B cell (primary cell): ENCODE results near the gene ACTN3. TPM values are rescaled to one million over a fixed set of nuclear protein-coding genes. Genes with fewer than 3 reads are reported as not detected.

Source experiments
- ATAC-seq: fragments of 200-7000 bp; cut with Tn5 transposase; one replicate; pipeline ENCODE4 v1.10.0; 2021; ENCODE audit warnings: low read depth, mild to moderate bottlenecking, moderate number of reproducible peaks, moderate library complexity
- CTCF ChIA-PET: fragments of 350-600 bp; sonication (Branson Sonifier 250); formaldehyde crosslinking; loops from one replicate; lab custom pipeline; 2021; ENCODE audit warnings: antibody characterized with exemption, inconsistent platforms; lab: Charles Lee
- POLR2A ChIA-PET: fragments of 350-600 bp; sonication (Branson Sonifier 250); formaldehyde crosslinking; loops from one replicate; lab custom pipeline; 2021; ENCODE audit warnings: antibody characterized with exemption; lab: Charles Lee
- DNase-seq: peaks from one replicate; pipeline ENCODE4 v3.0.0; 2013
- H2AFZ ChIP-seq: 2 replicates; pipeline ENCODE4 v1.6.1; 2012; ENCODE audit warnings: mild to moderate bottlenecking, low read depth, low read length; ENCODE audit not compliant: insufficient read depth, poor library complexity, severe bottlenecking
- H3K27ac ChIP-seq, 2 donors: 1 replicate in 1 of 2; 2 replicates in 1 of 2; pipeline ENCODE4 v1.5.1; 2012 to 2013; ENCODE audit warnings: low read length in 2 of 2, mild to moderate bottlenecking in 2 of 2, moderate library complexity in 1 of 2
- H3K27me3 ChIP-seq, 4 experiments: fragments of 200-600 bp in 1 of 4; sonication (generic) in 1 of 4; replicated peaks in 1 of 4; 1 replicate in 2 of 4; 2 replicates in 2 of 4; pipeline versions ENCODE4 v1.6.1 to v1.7.0; 2013 to 2016; ENCODE audit warnings: low read length in 3 of 4, mild to moderate bottlenecking in 2 of 4, mixed read lengths in 1 of 4, moderate library complexity in 1 of 4; ENCODE audit not compliant: insufficient read depth in 4 of 4, control insufficient read depth in 3 of 4; ENCODE audit errors: control extremely low read depth in 1 of 4
- H3K36me3 ChIP-seq, 2 experiments: replicated peaks in 1 of 2; 1 replicate in 1 of 2; 2 replicates in 1 of 2; pipeline versions ENCODE4 v1.6.1 to v1.7.1; 2013; ENCODE audit warnings: low read length in 1 of 2; ENCODE audit not compliant: insufficient read depth in 2 of 2, control insufficient read depth in 1 of 2; ENCODE audit errors: control extremely low read depth in 1 of 2, extremely low read depth in 1 of 2
- H3K4me1 ChIP-seq, 2 donors: fragments of 200-600 bp in 1 of 2; sonication (generic) in 1 of 2; 1 replicate in 1 of 2; 2 replicates in 1 of 2; pipeline versions ENCODE4 v1.5.1 to v1.6.1; 2013 to 2017; ENCODE audit warnings: low read length in 2 of 2; ENCODE audit not compliant: control insufficient read depth in 2 of 2, insufficient read depth in 2 of 2
- H3K4me2 ChIP-seq: replicated peaks from 2 replicates; pipeline ENCODE3; 2012; ENCODE audit warnings: mild to moderate bottlenecking, low read depth, low read length; ENCODE audit not compliant: poor library complexity, severe bottlenecking
- H3K4me3 ChIP-seq, 5 experiments: fragments of 200-600 bp in 1 of 5; sonication (generic) in 1 of 5; 1 replicate in 3 of 5; 2 replicates in 2 of 5; pipeline versions ENCODE4 v1.5.1 to v1.7.0; 2011 to 2016; ENCODE audit warnings: low read length in 4 of 5, mild to moderate bottlenecking in 4 of 5, low read depth in 2 of 5, control low read depth in 1 of 5, moderate library complexity in 1 of 5; ENCODE audit not compliant: insufficient read depth in 1 of 5; ENCODE audit errors: control extremely low read depth in 1 of 5, extremely low read depth in 1 of 5
- H3K79me2 ChIP-seq: fragments of 200-600 bp; sonication (generic); one replicate; pipeline ENCODE4 v1.6.0; 2016; ENCODE audit warnings: low read length; ENCODE audit not compliant: control insufficient read depth, insufficient read depth
- H3K9ac ChIP-seq: fragments of 200-600 bp; sonication (generic); 2 replicates; pipeline ENCODE4 v1.6.1; 2017; ENCODE audit warnings: mild to moderate bottlenecking, low read length, moderate library complexity
- H3K9me3 ChIP-seq, 3 donors: one replicate each; pipeline versions ENCODE4 v1.6.1 to v1.7.1; 2013; ENCODE audit warnings: low read length in 2 of 3; ENCODE audit not compliant: control insufficient read depth in 2 of 3, insufficient read depth in 1 of 3; ENCODE audit errors: control extremely low read depth in 1 of 3
- H4K20me1 ChIP-seq: 2 replicates; pipeline ENCODE4 v1.6.0; 2012; ENCODE audit warnings: mild to moderate bottlenecking, low read length; ENCODE audit not compliant: insufficient read depth, control insufficient read depth, poor library complexity, severe bottlenecking
- H3K27ac Mint-ChIP-seq: one replicate; pipeline ENCODE4 v1.8.0; 2021; ENCODE audit warnings: mixed read lengths
- H3K27me3 Mint-ChIP-seq: one replicate; pipeline ENCODE4 v1.8.0; 2021; ENCODE audit warnings: mixed read lengths
- H3K4me1 Mint-ChIP-seq: one replicate; pipeline ENCODE4 v1.8.0; 2021; ENCODE audit warnings: mixed read lengths
- H3K4me3 Mint-ChIP-seq: one replicate; pipeline ENCODE4 v1.8.0; 2021; ENCODE audit warnings: mixed read lengths
- H3K9me3 Mint-ChIP-seq: one replicate; pipeline ENCODE4 v1.8.0; 2022; ENCODE audit warnings: mixed read lengths; ENCODE audit not compliant: insufficient read depth
- CTCF ChIP-seq: fragments of 200-600 bp; IDR thresholded peaks from one replicate; pipeline ENCODE4 v1.8.0; 2022; ENCODE audit warnings: antibody characterized with exemption, mild to moderate bottlenecking
- EZH2 ChIP-seq: IDR thresholded peaks from 2 replicates; pipeline ENCODE4 v1.6.1; 2012; ENCODE audit warnings: borderline replicate concordance, low read depth, mild to moderate bottlenecking, moderate library complexity, low read length; ENCODE audit not compliant: insufficient read depth, poor library complexity, severe bottlenecking
- WGBS: methylation state at CpG from one replicate; pipeline ENCODE4 v1.1.5; 2013; ENCODE audit warnings: missing lambda C conversion rate; ENCODE audit not compliant: insufficient coverage; 5-methylcytosine and 5-hydroxymethylcytosine counted together
- intact Hi-C: fragments of 100-400 bp; cut with micrococcal nuclease; formaldehyde crosslinking; loops from one replicate; pipeline ENCODE4 v1.10.0; 2022
- polyA plus RNA-seq: library from polyadenylated mRNA; depleted of rRNA; stranded (reverse); fragments of >200 nt; gene quantifications from 2 replicates; pipeline ENCODE4 v1.2.3, GENCODE V29; 2012
- total RNA-seq, 2 donors: library from RNA; stranded (reverse); fragments of 120-200 nt in 1 of 2; gene quantifications; 1 replicate in 1 of 2; 2 replicates in 1 of 2; pipeline versions ENCODE4 v1.2.3 to v1.2.4, GENCODE V29; 2013 to 2022

The ACTN3 gene
- total and polyA plus RNA-seq, 2 donors (not counting 1 experiment from before 2014, with no cell fraction given): 0.22 TPM; not detected in 1

- intact Hi-C loops: no loop called here
- Mint-ChIP-seq H3K27ac (no peak overlapping the region), H3K4me3 (no peak overlapping the region), H3K4me1 (peaks cover 7% of the 10 kb centered on the region), H3K27me3 (peaks cover 4% of the 10 kb centered on the region), H3K9me3 (no peaks in the 10 kb centered on the region)
- TF ChIP-seq CTCF: no peak
- no peak for TF ChIP-seq EZH2
- no peak overlapping the region for H3K4me2 ChIP-seq
- no peak for DNase-seq
- no peak overlapping the region for H3K27ac ChIP-seq
- H3K4me1 ChIP-seq: peaks cover 5 to 10% of the 10 kb centered on the region in 2 donors
- H3K9me3 ChIP-seq: no peaks in the 10 kb centered on the region
- peaks cover under 1% of the 10 kb centered on the region for H3K79me2 ChIP-seq
- WGBS: 83% methylated on average over 4 of the region's 4 CpGs
- no peak overlapping the region for H3K4me3 ChIP-seq
- H3K27me3 ChIP-seq: peaks cover 0 to 3% (median 0%) of the 10 kb centered on the region in 4 experiments
- no peak for ATAC-seq
- ChIA-PET CTCF (no interaction called here), POLR2A (no interaction called here)
- no peak overlapping the region for H3K9ac ChIP-seq
- no peaks in the 10 kb centered on the region for H4K20me1 ChIP-seq
- no peaks in the 10 kb centered on the region for H3K36me3 ChIP-seq
- H2AFZ ChIP-seq: no peak overlapping the region
Observed at GRCh38 chr11:66550887-66551286, 4.2 kb downstream of the ACTN3 start.

GRCh38 chr11:66554602-66555001, 7.9 kb downstream of the ACTN3 start:
- peaks cover 2% of the 10 kb centered on the region for H3K4me1 Mint-ChIP-seq
- H3K79me2 ChIP-seq: no peaks in the 10 kb centered on the region
- H2AFZ ChIP-seq: no peak overlapping the region
- no peak overlapping the region for H3K4me3 Mint-ChIP-seq
- H3K4me3 ChIP-seq: no peak overlapping the region
- H3K9me3 Mint-ChIP-seq: no peaks in the 10 kb centered on the region
- TF ChIP-seq CTCF: no peak
- TF ChIP-seq EZH2: no peak
- DNase-seq: no peak
- 88% methylated on average over 5 of the region's 5 CpGs for WGBS
- H3K4me1 ChIP-seq: peaks cover 5 to 6% of the 10 kb centered on the region in 2 donors
- no peaks in the 10 kb centered on the region for H3K36me3 ChIP-seq
- H3K27me3 ChIP-seq: peaks cover 0 to 18% (median 0%) of the 10 kb centered on the region in 4 experiments
- ChIA-PET CTCF (no interaction called here), POLR2A (no interaction called here)
- H3K27me3 Mint-ChIP-seq: peaks cover 16% of the 10 kb centered on the region
- no peak overlapping the region for H3K27ac ChIP-seq
- H4K20me1 ChIP-seq: no peaks in the 10 kb centered on the region
- H3K4me2 ChIP-seq: no peak overlapping the region
- H3K27ac Mint-ChIP-seq: no peak overlapping the region
- intact Hi-C loops: no loop called here
- no peak overlapping the region for H3K9ac ChIP-seq
- H3K9me3 ChIP-seq: peaks cover 0 to 4% (median 0%) of the 10 kb centered on the region in 3 donors
- no peak for ATAC-seq
